ENCODE data around the gene PSMB11. TPM values are rescaled to one million over a fixed set of nuclear protein-coding genes. Genes with fewer than 3 reads are reported as not detected.
"Not testable (repeated sequence)": the region's sequence is repeated elsewhere in the genome, so short reads cannot be mapped to it uniquely, and the experiment has no call there.

PSMB11 gene
- total RNA-seq, 2 donors from 2014 or later, result not detected

DNA sequence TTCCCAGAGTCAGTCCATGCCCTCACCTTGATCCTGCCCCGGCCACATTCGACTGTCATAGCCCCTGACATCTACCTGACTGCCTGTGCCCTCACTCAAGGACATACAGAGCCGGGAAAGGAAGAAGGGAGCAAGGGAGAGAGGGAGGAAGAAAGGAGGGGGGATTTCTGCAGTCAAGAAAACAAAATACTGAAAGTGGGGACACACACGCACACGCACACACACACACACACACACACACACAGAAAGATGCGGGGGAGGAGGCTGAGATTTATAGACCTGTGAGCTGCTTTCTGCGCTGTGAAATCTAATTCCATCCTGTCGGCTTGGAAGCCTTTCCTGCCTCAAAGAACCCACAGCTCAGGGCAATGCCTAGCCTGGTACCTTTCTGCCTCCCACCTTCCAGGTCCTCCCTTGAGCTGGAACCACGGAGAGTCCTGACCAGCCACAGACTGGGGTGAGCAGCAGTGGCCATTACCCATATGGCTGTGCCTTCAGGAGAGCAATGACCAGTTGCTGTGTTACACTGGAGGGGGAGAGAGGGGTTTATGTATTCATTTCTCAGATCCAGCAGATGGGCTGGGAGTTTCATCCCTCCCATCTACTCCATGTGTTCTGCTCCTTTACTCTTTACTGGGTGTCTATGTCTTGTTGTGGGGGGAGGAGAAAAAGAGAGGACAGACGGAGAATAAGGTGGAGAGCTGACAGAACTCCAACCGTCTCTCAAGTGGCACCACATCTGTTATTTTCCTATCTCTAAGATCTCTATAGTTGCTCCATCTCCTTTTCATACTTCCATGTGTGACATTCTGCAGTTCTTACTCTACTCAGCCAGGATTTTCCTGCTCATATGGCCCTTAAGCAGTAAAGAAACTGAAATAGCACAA lies 45.0 kb upstream of the PSMB11 start:
- H3K9ac ChIP-seq (ENCODE audit: low read depth in 2 of 2, low read length in 2 of 2), result no peak overlapping the region
- no peaks in the 10 kb centered on the region for H3K9me3 ChIP-seq
- TF ChIP-seq, protein P1, sequence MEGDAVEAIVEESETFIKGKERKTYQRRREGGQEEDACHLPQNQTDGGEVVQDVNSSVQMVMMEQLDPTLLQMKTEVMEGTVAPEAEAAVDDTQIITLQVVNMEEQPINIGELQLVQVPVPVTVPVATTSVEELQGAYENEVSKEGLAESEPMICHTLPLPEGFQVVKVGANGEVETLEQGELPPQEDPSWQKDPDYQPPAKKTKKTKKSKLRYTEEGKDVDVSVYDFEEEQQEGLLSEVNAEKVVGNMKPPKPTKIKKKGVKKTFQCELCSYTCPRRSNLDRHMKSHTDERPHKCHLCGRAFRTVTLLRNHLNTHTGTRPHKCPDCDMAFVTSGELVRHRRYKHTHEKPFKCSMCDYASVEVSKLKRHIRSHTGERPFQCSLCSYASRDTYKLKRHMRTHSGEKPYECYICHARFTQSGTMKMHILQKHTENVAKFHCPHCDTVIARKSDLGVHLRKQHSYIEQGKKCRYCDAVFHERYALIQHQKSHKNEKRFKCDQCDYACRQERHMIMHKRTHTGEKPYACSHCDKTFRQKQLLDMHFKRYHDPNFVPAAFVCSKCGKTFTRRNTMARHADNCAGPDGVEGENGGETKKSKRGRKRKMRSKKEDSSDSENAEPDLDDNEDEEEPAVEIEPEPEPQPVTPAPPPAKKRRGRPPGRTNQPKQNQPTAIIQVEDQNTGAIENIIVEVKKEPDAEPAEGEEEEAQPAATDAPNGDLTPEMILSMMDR (IDR thresholded peaks at IDR 0.05), result no peak
- intact Hi-C loops (cut with DNase I), result loop anchor here (5.0 kb wide), 1 partner anchor 40 kb away; no protein-coding TSS in a partner anchor
- H3K4me3 ChIP-seq, result no peak overlapping the region
- H3K27ac ChIP-seq, result no peak overlapping the region
- no peak for DNase-seq
- no peaks in the 10 kb centered on the region for H3K27me3 ChIP-seq
- H3K36me3 ChIP-seq, result no peaks in the 10 kb centered on the region
- no peaks in the 10 kb centered on the region for H3K4me1 ChIP-seq

GRCh38 chr14:22997676-22998323 lies 44.2 kb upstream of the PSMB11 start:
- Histone ChIP-seq H3K9me3 (no peaks in the 10 kb centered on the region), H3K4me3 (no peak overlapping the region), H3K36me3 (no peaks in the 10 kb centered on the region), H3K4me1 (no peaks in the 10 kb centered on the region), H3K27me3 (no peaks in the 10 kb centered on the region), H3K27ac (no peak overlapping the region), H3K9ac (ENCODE audit: low read depth in 2 of 2, low read length in 2 of 2) (no peak overlapping the region)
- DNase-seq, result no peak
- intact Hi-C loops (cut with DNase I), result loop anchor here (5.0 kb wide), 1 partner anchor 40 kb away; no protein-coding TSS in a partner anchor
- TF ChIP-seq, protein P1 (IDR thresholded peaks at IDR 0.05), result no peak

DNA sequence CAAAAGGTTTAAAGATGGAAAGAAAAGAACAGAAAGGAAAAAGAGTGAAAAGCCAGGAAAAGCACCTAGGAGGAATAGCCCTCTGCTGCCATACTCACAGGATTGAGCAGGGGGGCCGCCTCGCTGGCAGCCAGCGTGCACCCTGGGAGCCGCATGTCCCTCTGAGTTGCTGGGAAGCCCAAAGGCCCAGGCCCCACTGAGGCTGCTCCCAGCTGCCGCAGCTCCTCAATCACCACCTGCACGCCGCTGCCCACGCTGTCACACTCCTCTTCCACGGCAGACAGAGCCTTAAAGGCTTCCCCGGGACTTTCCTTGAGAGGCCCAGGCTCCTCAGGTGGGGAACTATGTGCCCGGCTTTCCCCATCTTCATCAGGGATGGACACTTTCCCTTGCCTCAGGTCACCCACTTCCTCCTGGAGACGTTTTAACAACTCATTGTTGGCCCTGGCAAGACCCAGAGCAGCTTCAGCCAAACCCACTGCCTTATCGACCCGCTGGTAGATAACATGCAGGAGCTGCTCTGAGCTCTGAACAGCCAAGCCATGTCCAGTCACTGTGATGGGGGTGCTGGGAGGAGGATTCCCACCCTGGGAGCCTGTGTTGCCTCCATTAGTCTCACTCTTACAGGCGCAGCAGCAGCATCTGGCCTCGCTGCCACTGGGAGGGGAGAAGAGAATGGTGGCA lies 43.5 kb upstream of the PSMB11 start:
- Histone ChIP-seq H3K9ac (ENCODE audit: low read depth in 2 of 2, low read length in 2 of 2) (no peak overlapping the region), H3K9me3 (no peaks in the 10 kb centered on the region), H3K36me3 (no peaks in the 10 kb centered on the region), H3K4me3 (no peak overlapping the region), H3K27me3 (no peaks in the 10 kb centered on the region), H3K4me1 (no peaks in the 10 kb centered on the region), H3K27ac (no peak overlapping the region)
- TF ChIP-seq, protein P1 (IDR thresholded peaks at IDR 0.05), result no peak
- intact Hi-C loops (cut with DNase I), result loop anchor here (5.0 kb wide), 1 partner anchor 39 kb away; no protein-coding TSS in a partner anchor
- DNase-seq, result no peak

GRCh38 chr14:23000860-23001259 lies 41.2 kb upstream of the PSMB11 start:
- intact Hi-C loops (cut with DNase I), result no loop called here
- Histone ChIP-seq H3K4me1 (peaks cover under 1% of the 10 kb centered on the region), H3K27ac (peak overlapping the region; percentile 43), H3K9ac (ENCODE audit: low read depth in 2 of 2, low read length in 2 of 2) (no peak overlapping the region), H3K4me3 (no peak overlapping the region), H3K36me3 (no peaks in the 10 kb centered on the region), H3K27me3 (no peaks in the 10 kb centered on the region), H3K9me3 (no peaks in the 10 kb centered on the region)
- no peak for DNase-seq
- TF ChIP-seq, protein P1 (IDR thresholded peaks at IDR 0.05), result no peak

- no peaks in the 10 kb centered on the region for H3K27me3 ChIP-seq
- intact Hi-C loops (cut with DNase I), result no loop called here
- no peak overlapping the region for H3K4me3 ChIP-seq
- TF ChIP-seq, protein P1 (IDR thresholded peaks at IDR 0.05), result no peak
- no peak overlapping the region for H3K9ac ChIP-seq (ENCODE audit: low read depth in 2 of 2, low read length in 2 of 2)
- no peak for DNase-seq
- H3K9me3 ChIP-seq, result no peaks in the 10 kb centered on the region
- no peak overlapping the region for H3K27ac ChIP-seq
- no peaks in the 10 kb centered on the region for H3K36me3 ChIP-seq
- peaks cover 4% of the 10 kb centered on the region for H3K4me1 ChIP-seq
Observed at GRCh38 chr14:23002592-23002991, 39.4 kb upstream of the PSMB11 start.

DNA sequence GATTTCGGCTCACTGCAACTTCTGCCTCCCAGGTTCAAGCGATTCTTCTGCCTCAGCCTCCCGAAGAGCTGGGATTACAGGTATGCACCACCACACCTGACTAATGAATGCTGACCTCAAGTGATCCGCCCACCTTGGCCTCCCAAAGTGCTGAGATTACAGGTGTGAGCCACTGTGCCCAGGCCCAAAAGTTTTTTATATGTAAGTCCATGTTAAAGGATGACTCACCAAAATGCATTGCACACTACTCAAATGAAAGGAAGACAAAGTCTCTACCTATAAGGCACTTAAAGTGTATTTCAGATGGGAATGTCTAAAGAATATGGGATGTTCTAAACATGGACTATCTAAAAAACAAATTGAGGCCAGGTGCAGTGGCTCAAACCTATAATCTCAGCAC lies 37.7 kb upstream of the PSMB11 start:
- H3K9ac ChIP-seq (ENCODE audit: low read depth in 2 of 2, low read length in 2 of 2); H3K4me3 ChIP-seq; H3K27me3 ChIP-seq; H3K36me3 ChIP-seq; H3K27ac ChIP-seq; H3K4me1 ChIP-seq; intact Hi-C loops (cut with DNase I); H3K9me3 ChIP-seq; DNase-seq: not testable (repeated sequence)
